ENCODE data around the gene AVL9. TPM values are rescaled to one million over a fixed set of nuclear protein-coding genes. Genes with fewer than 3 reads are reported as not detected.
"Not testable (repeated sequence)": the region's sequence is repeated elsewhere in the genome, so short reads cannot be mapped to it uniquely, and the experiment has no call there.

The AVL9 gene
- 17.1 TPM for total RNA-seq

- DNase-seq (ENCODE audit: low spot score) (peak; percentile 98), ATAC-seq (peak; percentile 96)
Measured at GRCh38 chr7:32495298-32496051, at the start of gene AVL9. Gene AVL9, plus strand, starts transcription at chr7:32495489. Its CDS starts 221 bp downstream, at chr7:32495710.

- DNase-seq (ENCODE audit: low spot score) = no peak
- no peak for ATAC-seq
Measured at GRCh38 chr7:32447218-32447617, 48.1 kb upstream of the AVL9 start.

GRCh38 chr7:32453341-32454011 is 41.8 kb upstream of the AVL9 start:
- ATAC-seq = no peak

GRCh38 chr7:32458025-32458424 is 37.3 kb upstream of the AVL9 start:
- ATAC-seq (no peak), DNase-seq (ENCODE audit: low spot score) (no peak)

More at GRCh38 chr7:32453341-32454011, 41.8 kb upstream of the AVL9 start:
- no peak for DNase-seq (ENCODE audit: low spot score)

GRCh38 chr7:32459788-32460187 is 35.5 kb upstream of the AVL9 start:
- ATAC-seq (no peak), DNase-seq (ENCODE audit: low spot score) (no peak)

- no peak for DNase-seq (ENCODE audit: low spot score)
- ATAC-seq = no peak
Measured at GRCh38 chr7:32461484-32461883, 33.8 kb upstream of the AVL9 start.

GRCh38 chr7:32462451-32462850 is 32.8 kb upstream of the AVL9 start:
- no peak for ATAC-seq
- no peak for DNase-seq (ENCODE audit: low spot score)

- ATAC-seq (no peak), DNase-seq (ENCODE audit: low spot score) (no peak)
Measured at GRCh38 chr7:32462977-32463376, 32.3 kb upstream of the AVL9 start.

- not testable (repeated sequence) for DNase-seq (ENCODE audit: low spot score); ATAC-seq
Measured at GRCh38 chr7:32464641-32465416, 30.5 kb upstream of the AVL9 start.

- ATAC-seq; DNase-seq (ENCODE audit: low spot score): not testable (repeated sequence)
Measured at GRCh38 chr7:32470004-32470403, 25.3 kb upstream of the AVL9 start.

- DNase-seq (ENCODE audit: low spot score) = no peak
- ATAC-seq = no peak
Measured at GRCh38 chr7:32470871-32471270, 24.4 kb upstream of the AVL9 start.

- ATAC-seq = no peak
- DNase-seq (ENCODE audit: low spot score) = no peak
Measured at GRCh38 chr7:32472015-32472414, 23.3 kb upstream of the AVL9 start.

GRCh38 chr7:32474008-32474407 is 21.3 kb upstream of the AVL9 start:
- ATAC-seq = no peak
- DNase-seq (ENCODE audit: low spot score) = no peak

GRCh38 chr7:32476816-32477648 is 18.3 kb upstream of the AVL9 start:
- DNase-seq (ENCODE audit: low spot score) = no peak
- ATAC-seq = no peak

- no peak for ATAC-seq
Measured at GRCh38 chr7:32477649-32477980, 17.7 kb upstream of the AVL9 start.

GRCh38 chr7:32479574-32480200 is 15.6 kb upstream of the AVL9 start:
- ATAC-seq (peak; percentile 78), DNase-seq (ENCODE audit: low spot score) (no peak)

More at GRCh38 chr7:32477649-32477980, 17.7 kb upstream of the AVL9 start:
- DNase-seq (ENCODE audit: low spot score) = no peak

- ATAC-seq = no peak
- DNase-seq (ENCODE audit: low spot score) = no peak
Measured at GRCh38 chr7:32481176-32481575, 14.1 kb upstream of the AVL9 start.

GRCh38 chr7:32481921-32482320 is 13.4 kb upstream of the AVL9 start:
- no peak for ATAC-seq

GRCh38 chr7:32489788-32490126 is 5.5 kb upstream of the AVL9 start:
- ATAC-seq = no peak

More at GRCh38 chr7:32481921-32482320, 13.4 kb upstream of the AVL9 start:
- no peak for DNase-seq (ENCODE audit: low spot score)

GRCh38 chr7:32490127-32490796 is 5.0 kb upstream of the AVL9 start, which contains the start of gene LSM5:
Gene LSM5, minus strand, starts transcription at chr7:32490380. Its CDS starts 15 bp downstream, at chr7:32490365.
- ATAC-seq = peak; percentile 84
- DNase-seq (ENCODE audit: low spot score) = peak; percentile 94

More at GRCh38 chr7:32489788-32490126, 5.5 kb upstream of the AVL9 start:
- no peak for DNase-seq (ENCODE audit: low spot score)
